WTC11 (cell line): ENCODE data around the gene ZNF841. TPM values are rescaled to one million over a fixed set of nuclear protein-coding genes. Genes with fewer than 3 reads are reported as not detected.
A peak's percentile ranks its signal among the peaks of the same experiment; 100 is the strongest.

ENCODE experiments used
- ATAC-seq: fragments of 200-7000 bp; cut with Tn5 transposase; 2 replicates; pipeline ENCODE4 v1.10.0; 2021; ENCODE audit warnings: mild to moderate bottlenecking, moderate library complexity
- Bru-seq: library from RNA; stranded (reverse); fragments of 400-500 nt; gene quantifications from one replicate; lab custom pipeline; 2021; lab: Mats Ljungman, UMichigan
- CTCF ChIA-PET: fragments of 300-600 bp; sonication (Branson Sonifier 250); formaldehyde crosslinking; loops from one replicate; lab custom pipeline; 2021; ENCODE audit warnings: antibody characterized with exemption; lab: Charles Lee
- POLR2A ChIA-PET: fragments of 350-600 bp; sonication (Branson Sonifier 250); formaldehyde crosslinking; loops from one replicate; lab custom pipeline; 2021; ENCODE audit warnings: antibody characterized with exemption; lab: Charles Lee
- DNase-seq: peaks from one replicate; pipeline ENCODE4 v3.0.0; 2021; ENCODE audit warnings: low spot score
- H3K27ac Mint-ChIP-seq: 2 replicates; pipeline ENCODE4 v1.8.0; 2021; ENCODE audit warnings: mixed read lengths
- H3K27me3 Mint-ChIP-seq: 2 replicates; pipeline ENCODE4 v1.8.0; 2021; ENCODE audit warnings: low read depth, mild to moderate bottlenecking, moderate library complexity, mixed read lengths
- H3K36me3 Mint-ChIP-seq: 2 replicates; pipeline ENCODE4 v1.8.0; 2021; ENCODE audit warnings: mixed read lengths
- H3K4me1 Mint-ChIP-seq: 2 replicates; pipeline ENCODE4 v1.8.0; 2022; ENCODE audit warnings: mixed read lengths
- H3K4me3 Mint-ChIP-seq: 2 replicates; pipeline ENCODE4 v1.8.0; 2021; ENCODE audit warnings: mild to moderate bottlenecking, moderate library complexity, mixed read lengths
- H3K9me3 Mint-ChIP-seq: 2 replicates; pipeline ENCODE4 v1.8.0; 2021; ENCODE audit warnings: mixed read lengths
- CREM ChIP-seq: sonication (generic); formaldehyde crosslinking; IDR thresholded peaks from 2 replicates; pipeline ENCODE4 v1.8.1; 2022; ENCODE audit warnings: mild to moderate bottlenecking, missing genetic modification reagents, moderate library complexity
- ESRRA ChIP-seq: sonication (generic); formaldehyde crosslinking; IDR thresholded peaks from 2 replicates; pipeline ENCODE4 v1.8.1; 2022; ENCODE audit warnings: mild to moderate bottlenecking, missing genetic modification reagents, borderline replicate concordance
- FOXK1 ChIP-seq: sonication (generic); formaldehyde crosslinking; IDR thresholded peaks from 2 replicates; pipeline ENCODE4 v1.8.0; 2022; ENCODE audit warnings: mild to moderate bottlenecking, moderate library complexity, missing genetic modification reagents
- FOXP1 ChIP-seq: sonication (generic); formaldehyde crosslinking; IDR thresholded peaks from 2 replicates; pipeline ENCODE4 v1.8.0; 2022; ENCODE audit warnings: missing genetic modification reagents, mild to moderate bottlenecking, moderate library complexity, borderline replicate concordance
- GABPB1 ChIP-seq: sonication (generic); formaldehyde crosslinking; IDR thresholded peaks from 2 replicates; pipeline ENCODE4 v1.8.1; 2023; ENCODE audit warnings: mild to moderate bottlenecking, missing genetic modification reagents
- RELA ChIP-seq: sonication (generic); formaldehyde crosslinking; IDR thresholded peaks from 2 replicates; pipeline ENCODE4 v1.8.1; 2022; ENCODE audit warnings: missing genetic modification reagents, mild to moderate bottlenecking, borderline replicate concordance
- SMAD4 ChIP-seq: sonication (generic); formaldehyde crosslinking; IDR thresholded peaks from 2 replicates; pipeline ENCODE4 v1.8.0; 2022; ENCODE audit warnings: mild to moderate bottlenecking, missing genetic modification reagents
- SP1 ChIP-seq: sonication (generic); formaldehyde crosslinking; conservative IDR thresholded peaks from 2 replicates; pipeline ENCODE4 v1.8.1; 2022; ENCODE audit warnings: missing genetic modification reagents
- TCF7 ChIP-seq: sonication (generic); formaldehyde crosslinking; IDR thresholded peaks from 2 replicates; pipeline ENCODE4 v1.8.0; 2022; ENCODE audit warnings: mild to moderate bottlenecking, low read depth, missing genetic modification reagents, moderate library complexity
- ZBTB21 ChIP-seq: sonication (generic); formaldehyde crosslinking; IDR thresholded peaks from 2 replicates; pipeline ENCODE4 v1.8.1; 2023; ENCODE audit warnings: mild to moderate bottlenecking, missing genetic modification reagents, borderline replicate concordance
- ZNF138 ChIP-seq: sonication (generic); formaldehyde crosslinking; conservative IDR thresholded peaks from 2 replicates; pipeline ENCODE4 v1.8.1; 2022; ENCODE audit warnings: mild to moderate bottlenecking, moderate library complexity, missing genetic modification reagents
- ZNF232 ChIP-seq: sonication (generic); formaldehyde crosslinking; IDR thresholded peaks from 2 replicates; pipeline ENCODE4 v1.8.0; 2022; ENCODE audit warnings: mild to moderate bottlenecking, missing genetic modification reagents
- ZNF396 ChIP-seq: fragments of 250-450 bp; sonication (Bioruptor Pico); IDR thresholded peaks from 2 replicates; pipeline ENCODE4 v1.8.0; 2021; ENCODE audit warnings: mild to moderate bottlenecking, moderate library complexity, borderline replicate concordance
- ZNF416 ChIP-seq: fragments of 250-450 bp; sonication (Bioruptor Pico); IDR thresholded peaks from 2 replicates; pipeline ENCODE4 v1.9.0; 2021; ENCODE audit warnings: mild to moderate bottlenecking, inconsistent platforms
- long read RNA-seq, 3 experiments: library from RNA in 1 of 3; library from capped mRNA in 1 of 3; library from polyadenylated mRNA in 1 of 3; unstranded in 2 of 3; stranded (forward) in 1 of 3; transcript quantifications; one replicate each; pipeline ENCODE4 v2.0.0, GENCODE V29; 2021
- total RNA-seq: library from RNA; stranded (reverse); gene quantifications from 3 replicates; pipeline ENCODE4 v1.2.3, GENCODE V29; 2021
- TF ChIP-seq, protein P1 (sequence below): sonication (generic); formaldehyde crosslinking; IDR thresholded peaks from 2 replicates; pipeline ENCODE4 v1.8.1; 2023; ENCODE audit warnings: mild to moderate bottlenecking, moderate library complexity, missing genetic modification reagents
- TF ChIP-seq, protein P2 (sequence below): sonication (generic); formaldehyde crosslinking; IDR thresholded peaks from 2 replicates; pipeline ENCODE4 v1.8.0; 2022; ENCODE audit warnings: missing genetic modification reagents
- TF ChIP-seq, protein P3 (sequence below): fragments of 250-450 bp; sonication (Bioruptor Pico); IDR thresholded peaks from 2 replicates; pipeline ENCODE4 v1.9.0; 2021; ENCODE audit warnings: mild to moderate bottlenecking
- TF ChIP-seq, protein P4 (sequence below): fragments of 200-600 bp; IDR thresholded peaks from 2 replicates; pipeline ENCODE4 v1.8.0; 2022; ENCODE audit warnings: antibody characterized with exemption

ZNF841 gene
- total RNA-seq (17.5 to 27.9 TPM (median 21.8 TPM) in 3 replicates), Bru-seq, nascent RNA (percentile 78 among the genes with signal in this experiment)
- long read RNA-seq, experiment 1, partial matches to known transcripts = 3 of 18 reads
- long read RNA-seq, experiment 1, other reads (novel, unspliced or antisense) = 11 of 18 reads
- long read RNA-seq, experiment 2, partial matches to known transcripts = 0 of 5 reads
- long read RNA-seq, experiment 2, other reads (novel, unspliced or antisense) = 5 of 5 reads
- long read RNA-seq, experiment 3, partial matches to known transcripts = 0 of 1 reads
- long read RNA-seq, experiment 3, other reads (novel, unspliced or antisense) = 1 of 1 reads

DNA sequence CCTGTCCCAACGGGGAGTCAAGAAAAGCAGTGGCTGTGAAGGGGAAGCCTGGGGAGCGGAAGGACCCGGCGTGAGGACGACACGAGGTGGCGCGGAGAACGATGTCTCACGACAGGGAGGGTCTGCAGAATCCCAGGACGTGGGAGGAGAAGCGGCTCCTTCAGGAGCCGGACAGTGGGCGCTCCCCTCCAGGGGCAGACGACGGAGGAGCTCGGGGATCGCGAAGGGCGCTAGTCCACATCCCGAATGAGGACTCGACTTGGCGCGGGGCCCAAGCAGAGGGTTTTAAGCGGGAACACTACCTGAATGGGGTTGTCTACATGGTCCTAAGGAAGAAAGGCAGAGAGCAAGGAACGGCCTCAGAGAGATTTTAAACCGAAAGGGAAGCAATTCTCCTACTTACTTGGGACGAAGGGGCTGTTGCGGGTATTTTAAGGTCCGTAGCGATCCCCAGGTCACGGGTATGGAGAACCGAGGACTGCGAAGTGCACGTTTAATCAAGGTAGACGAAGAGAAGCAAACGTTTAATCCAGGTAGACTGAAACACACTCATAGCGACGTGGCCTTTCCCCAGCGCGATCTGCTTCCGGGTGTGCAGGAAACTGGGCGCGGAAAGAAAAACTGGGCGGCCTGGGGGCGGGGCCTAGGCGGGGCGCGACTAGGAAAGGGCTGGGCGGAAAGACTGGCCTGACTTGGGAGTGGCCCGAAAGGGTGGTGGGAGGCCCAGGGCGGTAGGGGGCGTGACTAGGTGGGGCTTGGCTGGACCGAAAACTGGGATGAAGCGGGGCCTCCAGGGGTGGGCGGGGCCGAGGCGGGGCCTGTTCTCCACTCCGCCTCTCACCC lies at the start of gene ZNF841:
Gene ZNF841, minus strand, starts transcription at position 594 of the 843 bp plus-strand sequence. CDS start 10,964 bp downstream, outside the sequence.
- H3K36me3 Mint-ChIP-seq = peaks cover 54% of the 10 kb centered on the region
- ATAC-seq = peak; percentile 100
- peak within 1 kb of the TSS; percentile 89 for H3K27ac Mint-ChIP-seq
- H3K4me1 Mint-ChIP-seq = peaks cover 14% of the 10 kb centered on the region
- CTCF ChIA-PET = no interaction called here
- peak; percentile 99 for DNase-seq
- H3K27me3 Mint-ChIP-seq = peaks cover 7% of the 10 kb centered on the region
- TF ChIP-seq, protein P1, sequence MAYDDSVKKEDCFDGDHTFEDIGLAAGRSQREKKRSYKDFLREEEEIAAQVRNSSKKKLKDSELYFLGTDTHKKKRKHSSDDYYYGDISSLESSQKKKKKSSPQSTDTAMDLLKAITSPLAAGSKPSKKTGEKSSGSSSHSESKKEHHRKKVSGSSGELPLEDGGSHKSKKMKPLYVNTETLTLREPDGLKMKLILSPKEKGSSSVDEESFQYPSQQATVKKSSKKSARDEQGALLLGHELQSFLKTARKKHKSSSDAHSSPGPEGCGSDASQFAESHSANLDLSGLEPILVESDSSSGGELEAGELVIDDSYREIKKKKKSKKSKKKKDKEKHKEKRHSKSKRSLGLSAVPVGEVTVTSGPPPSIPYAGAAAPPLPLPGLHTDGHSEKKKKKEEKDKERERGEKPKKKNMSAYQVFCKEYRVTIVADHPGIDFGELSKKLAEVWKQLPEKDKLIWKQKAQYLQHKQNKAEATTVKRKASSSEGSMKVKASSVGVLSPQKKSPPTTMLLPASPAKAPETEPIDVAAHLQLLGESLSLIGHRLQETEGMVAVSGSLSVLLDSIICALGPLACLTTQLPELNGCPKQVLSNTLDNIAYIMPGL (CRISPR knock-in tag) = no peak
- TF ChIP-seq, protein P2, sequence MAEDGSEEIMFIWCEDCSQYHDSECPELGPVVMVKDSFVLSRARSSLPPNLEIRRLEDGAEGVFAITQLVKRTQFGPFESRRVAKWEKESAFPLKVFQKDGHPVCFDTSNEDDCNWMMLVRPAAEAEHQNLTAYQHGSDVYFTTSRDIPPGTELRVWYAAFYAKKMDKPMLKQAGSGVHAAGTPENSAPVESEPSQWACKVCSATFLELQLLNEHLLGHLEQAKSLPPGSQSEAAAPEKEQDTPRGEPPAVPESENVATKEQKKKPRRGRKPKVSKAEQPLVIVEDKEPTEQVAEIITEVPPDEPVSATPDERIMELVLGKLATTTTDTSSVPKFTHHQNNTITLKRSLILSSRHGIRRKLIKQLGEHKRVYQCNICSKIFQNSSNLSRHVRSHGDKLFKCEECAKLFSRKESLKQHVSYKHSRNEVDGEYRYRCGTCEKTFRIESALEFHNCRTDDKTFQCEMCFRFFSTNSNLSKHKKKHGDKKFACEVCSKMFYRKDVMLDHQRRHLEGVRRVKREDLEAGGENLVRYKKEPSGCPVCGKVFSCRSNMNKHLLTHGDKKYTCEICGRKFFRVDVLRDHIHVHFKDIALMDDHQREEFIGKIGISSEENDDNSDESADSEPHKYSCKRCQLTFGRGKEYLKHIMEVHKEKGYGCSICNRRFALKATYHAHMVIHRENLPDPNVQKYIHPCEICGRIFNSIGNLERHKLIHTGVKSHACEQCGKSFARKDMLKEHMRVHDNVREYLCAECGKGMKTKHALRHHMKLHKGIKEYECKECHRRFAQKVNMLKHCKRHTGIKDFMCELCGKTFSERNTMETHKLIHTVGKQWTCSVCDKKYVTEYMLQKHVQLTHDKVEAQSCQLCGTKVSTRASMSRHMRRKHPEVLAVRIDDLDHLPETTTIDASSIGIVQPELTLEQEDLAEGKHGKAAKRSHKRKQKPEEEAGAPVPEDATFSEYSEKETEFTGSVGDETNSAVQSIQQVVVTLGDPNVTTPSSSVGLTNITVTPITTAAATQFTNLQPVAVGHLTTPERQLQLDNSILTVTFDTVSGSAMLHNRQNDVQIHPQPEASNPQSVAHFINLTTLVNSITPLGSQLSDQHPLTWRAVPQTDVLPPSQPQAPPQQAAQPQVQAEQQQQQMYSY = peak; percentile 94
- 0 out of 2 replicates have a peak, but pooled peaks have one; percentile 37 for TF ChIP-seq FOXP1
- peak; percentile 12; the same call in 1 of the 2 replicates for TF ChIP-seq FOXK1
- no peak for TF ChIP-seq ZNF396
- TF ChIP-seq SP1 = peak; percentile 80
- TF ChIP-seq, all 79 proteins: peak for 4
- peaks cover 48% of the 10 kb centered on the region for H3K9me3 Mint-ChIP-seq
- peak within 1 kb of the TSS; percentile 94 for H3K4me3 Mint-ChIP-seq
- POLR2A ChIA-PET = no interaction called here

DNA sequence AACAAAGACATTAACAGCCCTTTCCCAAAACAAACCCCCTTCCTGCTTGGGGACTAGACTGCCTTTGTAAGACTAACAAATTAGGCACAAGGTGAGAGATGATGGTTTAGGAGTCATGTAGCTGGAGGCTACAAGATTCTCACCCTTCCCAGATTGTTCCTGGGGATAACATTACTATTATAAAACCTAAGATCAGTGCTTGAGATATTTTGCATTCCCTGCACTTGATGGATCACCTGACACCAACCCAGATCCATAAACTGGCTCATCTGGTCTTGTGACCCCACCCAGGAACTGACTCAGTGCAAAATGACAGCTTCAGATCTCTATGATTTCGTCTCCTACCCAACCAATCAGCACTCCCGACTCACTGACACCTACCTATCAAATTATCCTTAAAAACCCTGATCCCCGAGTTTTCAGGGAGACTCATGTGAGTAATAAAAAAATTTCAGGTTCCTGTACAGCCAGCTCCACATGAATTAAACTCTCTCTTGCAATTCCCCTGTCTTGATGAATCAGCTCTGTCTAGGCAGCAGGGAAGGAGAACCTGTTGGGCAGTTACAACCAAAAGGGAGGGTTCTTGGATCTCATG lies 46.5 kb upstream of the ZNF841 start:
- Mint-ChIP-seq H3K4me1 (peaks cover 19% of the 10 kb centered on the region), H3K9me3 (peaks cover 18% of the 10 kb centered on the region), H3K36me3 (peaks cover 15% of the 10 kb centered on the region), H3K27me3 (peaks cover 5% of the 10 kb centered on the region; the same call in 1 of the 2 replicates), H3K4me3 (no peak overlapping the region), H3K27ac (no peak overlapping the region)
- ChIA-PET POLR2A (no interaction called here), CTCF (no interaction called here)
- DNase-seq (no peak), ATAC-seq (no peak)
- TF ChIP-seq TCF7 (CRISPR knock-in tag) (no peak), ZNF232 (CRISPR knock-in tag) (no peak), ZBTB21 (CRISPR knock-in tag) (no peak), RELA (CRISPR knock-in tag) (no peak), GABPB1 (CRISPR knock-in tag) (no peak), ZNF396 (no peak), CREM (no peak), ZNF138 (CRISPR knock-in tag) (no peak), ZNF416 (CRISPR knock-in tag) (no peak), SMAD4 (CRISPR knock-in tag) (no peak), ESRRA (CRISPR knock-in tag) (no peak)
- TF ChIP-seq, protein P3, sequence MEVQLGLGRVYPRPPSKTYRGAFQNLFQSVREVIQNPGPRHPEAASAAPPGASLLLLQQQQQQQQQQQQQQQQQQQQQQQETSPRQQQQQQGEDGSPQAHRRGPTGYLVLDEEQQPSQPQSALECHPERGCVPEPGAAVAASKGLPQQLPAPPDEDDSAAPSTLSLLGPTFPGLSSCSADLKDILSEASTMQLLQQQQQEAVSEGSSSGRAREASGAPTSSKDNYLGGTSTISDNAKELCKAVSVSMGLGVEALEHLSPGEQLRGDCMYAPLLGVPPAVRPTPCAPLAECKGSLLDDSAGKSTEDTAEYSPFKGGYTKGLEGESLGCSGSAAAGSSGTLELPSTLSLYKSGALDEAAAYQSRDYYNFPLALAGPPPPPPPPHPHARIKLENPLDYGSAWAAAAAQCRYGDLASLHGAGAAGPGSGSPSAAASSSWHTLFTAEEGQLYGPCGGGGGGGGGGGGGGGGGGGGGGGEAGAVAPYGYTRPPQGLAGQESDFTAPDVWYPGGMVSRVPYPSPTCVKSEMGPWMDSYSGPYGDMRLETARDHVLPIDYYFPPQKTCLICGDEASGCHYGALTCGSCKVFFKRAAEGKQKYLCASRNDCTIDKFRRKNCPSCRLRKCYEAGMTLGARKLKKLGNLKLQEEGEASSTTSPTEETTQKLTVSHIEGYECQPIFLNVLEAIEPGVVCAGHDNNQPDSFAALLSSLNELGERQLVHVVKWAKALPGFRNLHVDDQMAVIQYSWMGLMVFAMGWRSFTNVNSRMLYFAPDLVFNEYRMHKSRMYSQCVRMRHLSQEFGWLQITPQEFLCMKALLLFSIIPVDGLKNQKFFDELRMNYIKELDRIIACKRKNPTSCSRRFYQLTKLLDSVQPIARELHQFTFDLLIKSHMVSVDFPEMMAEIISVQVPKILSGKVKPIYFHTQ (CRISPR knock-in tag) = no peak
- TF ChIP-seq, protein P4, sequence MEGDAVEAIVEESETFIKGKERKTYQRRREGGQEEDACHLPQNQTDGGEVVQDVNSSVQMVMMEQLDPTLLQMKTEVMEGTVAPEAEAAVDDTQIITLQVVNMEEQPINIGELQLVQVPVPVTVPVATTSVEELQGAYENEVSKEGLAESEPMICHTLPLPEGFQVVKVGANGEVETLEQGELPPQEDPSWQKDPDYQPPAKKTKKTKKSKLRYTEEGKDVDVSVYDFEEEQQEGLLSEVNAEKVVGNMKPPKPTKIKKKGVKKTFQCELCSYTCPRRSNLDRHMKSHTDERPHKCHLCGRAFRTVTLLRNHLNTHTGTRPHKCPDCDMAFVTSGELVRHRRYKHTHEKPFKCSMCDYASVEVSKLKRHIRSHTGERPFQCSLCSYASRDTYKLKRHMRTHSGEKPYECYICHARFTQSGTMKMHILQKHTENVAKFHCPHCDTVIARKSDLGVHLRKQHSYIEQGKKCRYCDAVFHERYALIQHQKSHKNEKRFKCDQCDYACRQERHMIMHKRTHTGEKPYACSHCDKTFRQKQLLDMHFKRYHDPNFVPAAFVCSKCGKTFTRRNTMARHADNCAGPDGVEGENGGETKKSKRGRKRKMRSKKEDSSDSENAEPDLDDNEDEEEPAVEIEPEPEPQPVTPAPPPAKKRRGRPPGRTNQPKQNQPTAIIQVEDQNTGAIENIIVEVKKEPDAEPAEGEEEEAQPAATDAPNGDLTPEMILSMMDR = no peak
- TF ChIP-seq, protein P2 = no peak
